Body of pancreas (tissue), 4 donors: ENCODE data around the gene ZDHHC24. TPM values are rescaled to one million over a fixed set of nuclear protein-coding genes. Genes with fewer than 3 reads are reported as not detected.

ENCODE experiments used
- ATAC-seq: fragments of 150-250 bp; one replicate; pipeline ENCODE4 v1.9.1; 2016
- DNase-seq, 4 donors: peaks; one replicate each; pipeline ENCODE4 v3.0.0-alpha.2; 2019
- H3K27ac ChIP-seq, 4 donors: fragments of 200-600 bp; sonication (generic); 1 replicate in 3 of 4; 2 replicates in 1 of 4; pipeline versions ENCODE4 v1.5.1 to v1.6.1; 2016 to 2019; ENCODE audit warnings: mild to moderate bottlenecking in 1 of 4, mixed read lengths in 1 of 4, moderate library complexity in 1 of 4
- H3K27me3 ChIP-seq, 2 donors: fragments of 200-600 bp; sonication (generic); one replicate each; pipeline ENCODE4 v1.6.0; 2016; ENCODE audit warnings: mild to moderate bottlenecking in 1 of 2
- H3K36me3 ChIP-seq, 2 donors: fragments of 200-600 bp; sonication (generic); replicated peaks in 1 of 2; 2 replicates each; pipeline ENCODE4 v1.5.1; 2016; ENCODE audit warnings: low read depth in 2 of 2; ENCODE audit not compliant: insufficient read depth in 1 of 2
- H3K4me1 ChIP-seq: fragments of 200-600 bp; sonication (generic); one replicate; pipeline ENCODE4 v1.6.0; 2016
- H3K4me3 ChIP-seq, 2 donors: fragments of 200-600 bp; sonication (generic); 1 replicate in 1 of 2; 2 replicates in 1 of 2; pipeline ENCODE4 v1.5.1; 2016 to 2019
- H3K9me3 ChIP-seq, 3 donors: fragments of 200-600 bp; sonication (generic); 1 replicate in 2 of 3; 2 replicates in 1 of 3; pipeline ENCODE4 v1.5.1; 2016
- CTCF ChIP-seq, 7 experiments: fragments of 450-650 bp in 4 of 7; fragments of 200-600 bp in 3 of 7; sonication (generic) in 3 of 7; IDR thresholded peaks; one replicate each; pipeline ENCODE4 v1.5.1; 2016 to 2019; ENCODE audit warnings: antibody characterized with exemption in 7 of 7
- POLR2A ChIP-seq, 3 donors: fragments of 450-650 bp; IDR thresholded peaks; one replicate each; pipeline ENCODE4 v1.6.1; 2016; ENCODE audit warnings: antibody characterized with exemption in 3 of 3, mild to moderate bottlenecking in 2 of 3
- WGBS, 2 donors: methylation state at CpG; one replicate each; pipeline ENCODE4 v1.1.5; 2017; 5-methylcytosine and 5-hydroxymethylcytosine counted together
- intact Hi-C: fragments of 100-400 bp; cut with DNase I; formaldehyde crosslinking; loops from one replicate; pipeline ENCODE4 v1.15.1; 2023
- total RNA-seq, 2 donors: library from RNA; depleted of rRNA; stranded (reverse); fragments of >200 nt; gene quantifications; one replicate each; pipeline ENCODE4 v1.1.0, GENCODE V29; 2016

ZDHHC24 gene
- total RNA-seq, 2 donors from 2014 or later: 15.8 to 22.3 TPM

- Histone ChIP-seq H3K36me3 (peaks cover 5 to 20% of the 10 kb centered on the region in 2 donors), H3K4me3 (no peak overlapping the region), H3K9me3 (no peaks in the 10 kb centered on the region), H3K27me3 (no peaks in the 10 kb centered on the region), H3K4me1 (no peaks in the 10 kb centered on the region), H3K27ac (no peak overlapping the region)
- TF ChIP-seq CTCF (IDR thresholded peaks at IDR 0.05) (no peak), POLR2A (IDR thresholded peaks at IDR 0.05) (no peak)
- ATAC-seq: no peak
- no peak for DNase-seq
- intact Hi-C loops: no loop called here
- 82 to 89% methylated on average over 9 to 14 of the region's 14 CpGs for WGBS, 2 donors
These were observed 50.9 kb downstream of the ZDHHC24 start for GRCh38 chr11:66494935-66495334.

GRCh38 chr11:66494458-66494857 lies 51.4 kb downstream of the ZDHHC24 start:
- Histone ChIP-seq H3K36me3 (peaks cover 5 to 21% of the 10 kb centered on the region in 2 donors), H3K4me3 (no peak overlapping the region), H3K4me1 (no peaks in the 10 kb centered on the region), H3K27me3 (no peaks in the 10 kb centered on the region), H3K27ac (no peak overlapping the region), H3K9me3 (no peaks in the 10 kb centered on the region)
- TF ChIP-seq CTCF (IDR thresholded peaks at IDR 0.05): no peak
- TF ChIP-seq POLR2A (IDR thresholded peaks at IDR 0.05): no peak
- intact Hi-C loops: no loop called here
- ATAC-seq: no peak
- 92 to 96% methylated on average over 6 to 7 of the region's 7 CpGs for WGBS, 2 donors
- no peak for DNase-seq

GRCh38 chr11:66493130-66493529 lies 52.7 kb downstream of the ZDHHC24 start:
- no peaks in the 10 kb centered on the region for H3K4me1 ChIP-seq
- intact Hi-C loops: no loop called here
- no peaks in the 10 kb centered on the region for H3K9me3 ChIP-seq
- no peaks in the 10 kb centered on the region for H3K27me3 ChIP-seq
- H3K4me3 ChIP-seq: no peak overlapping the region
- H3K27ac ChIP-seq: no peak overlapping the region
- DNase-seq (no peak), ATAC-seq (no peak)
- TF ChIP-seq CTCF (IDR thresholded peaks at IDR 0.05): no peak
- no peak for TF ChIP-seq POLR2A (IDR thresholded peaks at IDR 0.05)
- peaks cover 5 to 21% of the 10 kb centered on the region in 2 donors for H3K36me3 ChIP-seq
- WGBS, 2 donors: 93 to 97% methylated on average over 7 to 10 of the region's 10 CpGs

GRCh38 chr11:66492161-66492865 lies 53.5 kb downstream of the ZDHHC24 start:
- no peak overlapping the region for H3K27ac ChIP-seq
- H3K27me3 ChIP-seq: no peaks in the 10 kb centered on the region
- H3K4me1 ChIP-seq: no peaks in the 10 kb centered on the region
- WGBS, 2 donors: 70 to 87% methylated on average over 2 to 10 of the region's 10 CpGs
- DNase-seq: no peak
- no peak for TF ChIP-seq CTCF (IDR thresholded peaks at IDR 0.05)
- no peak for TF ChIP-seq POLR2A (IDR thresholded peaks at IDR 0.05)
- ATAC-seq: no peak
- intact Hi-C loops: no loop called here
- peaks cover 8 to 20% of the 10 kb centered on the region in 2 donors for H3K36me3 ChIP-seq
- no peaks in the 10 kb centered on the region for H3K9me3 ChIP-seq
- H3K4me3 ChIP-seq: no peak overlapping the region
